OCI-LY3 (cell line): Measurements from ENCODE around the gene USP34.

Source experiments
- H2AFZ ChIP-seq: fragments of 200-600, 300-600 bp; shearing (Covaris generic); 2 replicates; pipeline ENCODE4 v1.6.0; 2014; ENCODE audit warnings: antibody characterized with exemption, low read depth, low read length
- H3K27ac ChIP-seq: fragments of 200-600, 300-600 bp; sonication (generic); 2 replicates; pipeline ENCODE4 v1.5.1; 2014; ENCODE audit warnings: mild to moderate bottlenecking, low read length, moderate library complexity, mixed read lengths
- H3K27me3 ChIP-seq: fragments of 200-600, 300-600 bp; sonication (generic); 2 replicates; pipeline ENCODE4 v1.6.1; 2014; ENCODE audit warnings: low read depth, low read length, mixed read lengths
- H3K36me3 ChIP-seq: fragments of 200-600, 300-600 bp; sonication (generic); replicated peaks from 2 replicates; pipeline ENCODE3; 2014; ENCODE audit warnings: low read depth, low read length, mixed read lengths
- H3K4me1 ChIP-seq: fragments of 300-600, 200-600 bp; sonication (generic); 2 replicates; pipeline ENCODE4 v1.6.1; 2014; ENCODE audit warnings: low read length, mixed read lengths
- H3K4me2 ChIP-seq: fragments of 200-600, 300-600 bp; sonication (generic); 2 replicates; pipeline ENCODE4 v1.6.1; 2014; ENCODE audit warnings: low read length, mixed read lengths
- H3K4me3 ChIP-seq: fragments of 300-600, 200-600 bp; sonication (generic); 2 replicates; pipeline ENCODE4 v1.5.1; 2014; ENCODE audit warnings: antibody characterized with exemption, mild to moderate bottlenecking, low read length, moderate library complexity
- H3K79me2 ChIP-seq: fragments of 300-600, 200-600 bp; shearing (Covaris generic); 2 replicates; pipeline ENCODE4 v1.6.1; 2014; ENCODE audit warnings: mild to moderate bottlenecking, low read length, mixed read lengths
- H3K9ac ChIP-seq: fragments of 300-600, 200-600 bp; shearing (Covaris generic); 2 replicates; pipeline ENCODE4 v1.6.0; 2014; ENCODE audit warnings: mild to moderate bottlenecking, low read length, moderate library complexity
- H3K9me3 ChIP-seq: fragments of 200-600, 300-600 bp; shearing (Covaris generic); 2 replicates; pipeline ENCODE4 v1.6.1; 2014; ENCODE audit warnings: low read length, mixed read lengths; ENCODE audit not compliant: insufficient read depth
- H4K20me1 ChIP-seq: fragments of 200-600, 300-600 bp; sonication (generic); 2 replicates; pipeline ENCODE4 v1.6.1; 2016; ENCODE audit warnings: low read length, mixed read lengths; ENCODE audit not compliant: insufficient read depth
- CTCF ChIP-seq: fragments of 200-600, 300-600 bp; sonication (generic); IDR thresholded peaks from 2 replicates; pipeline ENCODE4 v1.5.1; 2014; ENCODE audit warnings: antibody characterized with exemption, low read length, low read depth
- EZH2phosphoT487 ChIP-seq: fragments of 200-600 bp; shearing (Covaris generic); IDR thresholded peaks from 2 replicates; pipeline ENCODE4 v1.6.1; 2018; ENCODE audit warnings: antibody characterized with exemption, mixed run types, low read depth

USP34 gene

GRCh38 chr2:61183795-61184194 lies 287.1 kb downstream of the USP34 start:
- H3K4me3 ChIP-seq: no peak overlapping the region
- H3K79me2 ChIP-seq: peaks cover 13% of the 10 kb centered on the region
- H3K36me3 ChIP-seq: peaks cover 74% of the 10 kb centered on the region
- H4K20me1 ChIP-seq: no peaks in the 10 kb centered on the region
- H3K4me1 ChIP-seq: peaks cover 10% of the 10 kb centered on the region
- TF ChIP-seq EZH2phosphoT487: no peak
- TF ChIP-seq CTCF: no peak
- H3K27ac ChIP-seq: no peak overlapping the region
- H3K4me2 ChIP-seq: no peak overlapping the region
- no peak overlapping the region for H3K9ac ChIP-seq
- no peaks in the 10 kb centered on the region for H3K27me3 ChIP-seq
- no peaks in the 10 kb centered on the region for H3K9me3 ChIP-seq
- no peak overlapping the region for H2AFZ ChIP-seq

GRCh38 chr2:61182059-61182383 lies 288.9 kb downstream of the USP34 start:
- no peaks in the 10 kb centered on the region for H3K27me3 ChIP-seq
- H3K79me2 ChIP-seq: peaks cover 27% of the 10 kb centered on the region
- H2AFZ ChIP-seq: no peak overlapping the region
- no peaks in the 10 kb centered on the region for H3K9me3 ChIP-seq
- no peak overlapping the region for H3K27ac ChIP-seq
- H3K4me3 ChIP-seq: no peak overlapping the region
- H3K4me1 ChIP-seq: peaks cover 18% of the 10 kb centered on the region
- peaks cover 63% of the 10 kb centered on the region for H3K36me3 ChIP-seq
- H3K4me2 ChIP-seq: no peak overlapping the region
- H4K20me1 ChIP-seq: no peaks in the 10 kb centered on the region
- no peak for TF ChIP-seq CTCF
- TF ChIP-seq EZH2phosphoT487: no peak
- H3K9ac ChIP-seq: no peak overlapping the region

- TF ChIP-seq EZH2phosphoT487 (no peak), CTCF (no peak)
- H3K36me3 ChIP-seq: peaks cover 59% of the 10 kb centered on the region
- peaks cover 27% of the 10 kb centered on the region for H3K79me2 ChIP-seq
- H3K9ac ChIP-seq: no peak overlapping the region
- no peak overlapping the region for H3K4me3 ChIP-seq
- no peak overlapping the region for H2AFZ ChIP-seq
- H3K27ac ChIP-seq: no peak overlapping the region
- H3K27me3 ChIP-seq: no peaks in the 10 kb centered on the region
- H3K9me3 ChIP-seq: no peaks in the 10 kb centered on the region
- H3K4me1 ChIP-seq: peaks cover 18% of the 10 kb centered on the region
- no peak overlapping the region for H3K4me2 ChIP-seq
- H4K20me1 ChIP-seq: no peaks in the 10 kb centered on the region
Measured at GRCh38 chr2:61181382-61182058, 289.4 kb downstream of the USP34 start.

- Histone ChIP-seq H3K9me3 (no peaks in the 10 kb centered on the region), H3K79me2 (peaks cover 27% of the 10 kb centered on the region), H3K36me3 (peaks cover 52% of the 10 kb centered on the region), H3K27ac (no peak overlapping the region), H3K27me3 (no peaks in the 10 kb centered on the region), H3K4me2 (no peak overlapping the region), H4K20me1 (no peaks in the 10 kb centered on the region), H3K4me3 (no peak overlapping the region), H3K9ac (no peak overlapping the region), H3K4me1 (peaks cover 22% of the 10 kb centered on the region), H2AFZ (no peak overlapping the region)
- TF ChIP-seq CTCF: no peak
- no peak for TF ChIP-seq EZH2phosphoT487
Measured at GRCh38 chr2:61180686-61181085, 290.2 kb downstream of the USP34 start.
